Astrocyte (in vitro differentiated cells and primary cell): ENCODE results near the gene ANKH. TPM values are rescaled to one million over a fixed set of nuclear protein-coding genes. Genes with fewer than 3 reads are reported as not detected.

Experiments used
- DNase-seq: peaks from one replicate; pipeline ENCODE4 v3.0.0-alpha.2; 2010; ENCODE audit warnings: low read depth
- FAIRE-seq: peaks from 2 replicates; lab custom pipeline; 2011; peaks lifted over from hg19 to GRCh38; lab: Jason Lieb, UNC
- H2AFZ ChIP-seq: 2 replicates; pipeline ENCODE4 v1.6.0; 2012; ENCODE audit warnings: low read depth, low read length, inconsistent platforms
- H3K27ac ChIP-seq: 2 replicates; pipeline ENCODE4 v1.5.1; 2011; ENCODE audit warnings: low read depth, low read length, inconsistent platforms
- H3K27me3 ChIP-seq: 2 replicates; pipeline ENCODE4 v1.6.0; 2011; ENCODE audit warnings: low read length, inconsistent platforms; ENCODE audit not compliant: insufficient read depth
- H3K36me3 ChIP-seq: 2 replicates; pipeline ENCODE4 v1.5.1; 2011; ENCODE audit warnings: low read length, inconsistent platforms; ENCODE audit not compliant: insufficient read depth
- H3K4me1 ChIP-seq: 2 replicates; pipeline ENCODE4 v1.5.1; 2011; ENCODE audit warnings: low read length, inconsistent platforms; ENCODE audit not compliant: insufficient read depth
- H3K4me2 ChIP-seq: 2 replicates; pipeline ENCODE4 v1.6.0; 2012; ENCODE audit warnings: low read length, inconsistent platforms
- H3K4me3 ChIP-seq: 2 replicates; pipeline ENCODE4 v1.5.1; 2011; ENCODE audit warnings: low read depth, mild to moderate bottlenecking, low read length, inconsistent platforms; ENCODE audit not compliant: insufficient read depth
- H3K79me2 ChIP-seq: 2 replicates; pipeline ENCODE4 v1.6.0; 2012; ENCODE audit warnings: mild to moderate bottlenecking, low read length, inconsistent platforms; ENCODE audit not compliant: insufficient read depth
- H3K9ac ChIP-seq: 2 replicates; pipeline ENCODE4 v1.6.0; 2012; ENCODE audit warnings: mild to moderate bottlenecking, low read length, inconsistent platforms
- H3K9me3 ChIP-seq: 2 replicates; pipeline ENCODE4 v1.5.1; 2012; ENCODE audit warnings: low read depth, mild to moderate bottlenecking, low read length, inconsistent platforms; ENCODE audit not compliant: insufficient read depth
- H4K20me1 ChIP-seq: 2 replicates; pipeline ENCODE4 v1.6.0; 2012; ENCODE audit warnings: low read length, inconsistent platforms; ENCODE audit not compliant: insufficient read depth
- H3K27ac Mint-ChIP-seq: one replicate; pipeline ENCODE4 v1.8.0; 2021; ENCODE audit warnings: mild to moderate bottlenecking, mixed read lengths; ENCODE audit not compliant: unreplicated experiment
- H3K27me3 Mint-ChIP-seq: one replicate; pipeline ENCODE4 v1.8.0; 2021; ENCODE audit warnings: low read depth, mixed read lengths; ENCODE audit not compliant: unreplicated experiment
- H3K36me3 Mint-ChIP-seq: one replicate; pipeline ENCODE4 v1.8.0; 2021; ENCODE audit warnings: low read depth, mixed read lengths; ENCODE audit not compliant: unreplicated experiment
- H3K4me1 Mint-ChIP-seq: one replicate; pipeline ENCODE4 v1.8.0; 2021; ENCODE audit warnings: low read depth, mixed read lengths; ENCODE audit not compliant: unreplicated experiment
- H3K4me3 Mint-ChIP-seq: one replicate; pipeline ENCODE4 v1.8.0; 2021; ENCODE audit warnings: mild to moderate bottlenecking, moderate library complexity, mixed read lengths; ENCODE audit not compliant: unreplicated experiment
- H3K9me3 Mint-ChIP-seq: one replicate; pipeline ENCODE4 v1.8.0; 2021; ENCODE audit warnings: mild to moderate bottlenecking, mixed read lengths; ENCODE audit not compliant: unreplicated experiment
- EZH2 ChIP-seq: IDR thresholded peaks from 2 replicates; pipeline ENCODE4 v1.6.1; 2012; ENCODE audit warnings: mild to moderate bottlenecking, low read length, inconsistent platforms; ENCODE audit not compliant: insufficient read depth
- total RNA-seq: library from RNA; stranded (reverse); gene quantifications from 2 replicates; pipeline ENCODE4 v1.2.1, GENCODE V29; 2021
- TF ChIP-seq, protein P1 (sequence below): IDR thresholded peaks from 2 replicates; pipeline ENCODE4 v1.5.1; 2011; ENCODE audit warnings: low read depth, mild to moderate bottlenecking, inconsistent platforms, low read length, moderate library complexity; ENCODE audit not compliant: insufficient read depth

ANKH gene
- total RNA-seq, 1 donor from 2014 or later: 15.8 TPM

DNA sequence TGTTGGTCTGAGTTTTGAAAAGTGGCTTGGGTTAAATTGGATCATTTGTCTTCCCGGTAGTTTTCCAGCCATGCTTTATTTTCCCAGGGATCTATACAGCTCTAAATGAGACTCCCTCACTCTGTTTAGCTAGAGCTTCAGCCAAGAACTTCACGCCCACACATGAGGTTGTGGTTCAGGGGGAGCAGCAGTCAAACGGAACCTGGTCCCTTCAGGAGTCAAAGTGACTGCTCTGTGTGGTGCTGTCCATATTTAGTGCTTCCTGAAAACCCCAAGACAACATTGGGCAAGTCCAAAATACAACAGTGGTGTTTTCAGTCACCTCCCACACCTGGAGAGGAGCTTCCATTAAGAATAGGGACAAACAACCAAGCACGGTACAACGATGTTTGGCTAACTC, 90.5 kb downstream of the ANKH start:
- Mint-ChIP-seq H3K9me3 (peaks cover 3% of the 10 kb centered on the region), H3K27me3 (no peaks in the 10 kb centered on the region), H3K4me3 (no peak overlapping the region), H3K36me3 (peaks cover 7% of the 10 kb centered on the region), H3K27ac (no peak overlapping the region), H3K4me1 (peaks cover 14% of the 10 kb centered on the region)
- FAIRE-seq (no peak), DNase-seq (peak; percentile 70)
- H3K27ac ChIP-seq: no peak overlapping the region
- no peaks in the 10 kb centered on the region for H3K79me2 ChIP-seq
- no peaks in the 10 kb centered on the region for H3K4me1 ChIP-seq
- H4K20me1 ChIP-seq: no peaks in the 10 kb centered on the region
- H3K4me3 ChIP-seq: no peak overlapping the region
- H3K27me3 ChIP-seq: no peaks in the 10 kb centered on the region
- H3K36me3 ChIP-seq: no peaks in the 10 kb centered on the region
- H3K4me2 ChIP-seq: no peak overlapping the region
- H3K9ac ChIP-seq: no peak overlapping the region
- TF ChIP-seq, protein P1, sequence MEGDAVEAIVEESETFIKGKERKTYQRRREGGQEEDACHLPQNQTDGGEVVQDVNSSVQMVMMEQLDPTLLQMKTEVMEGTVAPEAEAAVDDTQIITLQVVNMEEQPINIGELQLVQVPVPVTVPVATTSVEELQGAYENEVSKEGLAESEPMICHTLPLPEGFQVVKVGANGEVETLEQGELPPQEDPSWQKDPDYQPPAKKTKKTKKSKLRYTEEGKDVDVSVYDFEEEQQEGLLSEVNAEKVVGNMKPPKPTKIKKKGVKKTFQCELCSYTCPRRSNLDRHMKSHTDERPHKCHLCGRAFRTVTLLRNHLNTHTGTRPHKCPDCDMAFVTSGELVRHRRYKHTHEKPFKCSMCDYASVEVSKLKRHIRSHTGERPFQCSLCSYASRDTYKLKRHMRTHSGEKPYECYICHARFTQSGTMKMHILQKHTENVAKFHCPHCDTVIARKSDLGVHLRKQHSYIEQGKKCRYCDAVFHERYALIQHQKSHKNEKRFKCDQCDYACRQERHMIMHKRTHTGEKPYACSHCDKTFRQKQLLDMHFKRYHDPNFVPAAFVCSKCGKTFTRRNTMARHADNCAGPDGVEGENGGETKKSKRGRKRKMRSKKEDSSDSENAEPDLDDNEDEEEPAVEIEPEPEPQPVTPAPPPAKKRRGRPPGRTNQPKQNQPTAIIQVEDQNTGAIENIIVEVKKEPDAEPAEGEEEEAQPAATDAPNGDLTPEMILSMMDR: no peak
- no peak for TF ChIP-seq EZH2
- no peak overlapping the region for H2AFZ ChIP-seq
- H3K9me3 ChIP-seq: no peaks in the 10 kb centered on the region

DNA sequence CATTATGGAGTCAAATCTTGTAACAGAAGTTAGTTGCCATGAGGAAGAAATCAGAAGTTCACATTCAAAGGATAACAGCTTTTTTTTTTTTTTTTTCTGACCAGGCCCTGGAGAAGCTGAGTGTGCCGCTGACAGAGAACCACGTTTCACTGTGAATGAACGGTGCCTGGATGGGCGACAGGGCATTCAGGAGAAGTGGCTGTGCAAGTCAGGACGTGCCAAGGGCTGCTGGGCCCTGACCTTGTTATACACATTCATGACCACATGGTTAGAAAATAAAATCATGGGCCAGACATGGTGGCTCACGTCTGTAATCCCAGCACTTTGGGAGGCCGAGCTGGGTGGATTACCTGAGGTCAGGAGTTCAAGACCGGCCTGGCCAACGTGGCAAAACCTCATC, 91.6 kb downstream of the ANKH start:
- FAIRE-seq (no peak), DNase-seq (no peak)
- Histone ChIP-seq H3K9ac (no peak overlapping the region), H3K36me3 (no peaks in the 10 kb centered on the region), H3K9me3 (no peaks in the 10 kb centered on the region), H3K27ac (no peak overlapping the region), H4K20me1 (no peaks in the 10 kb centered on the region), H3K79me2 (no peaks in the 10 kb centered on the region), H3K27me3 (no peaks in the 10 kb centered on the region), H3K4me2 (no peak overlapping the region), H3K4me1 (no peaks in the 10 kb centered on the region), H3K4me3 (no peak overlapping the region), H2AFZ (no peak overlapping the region)
- peaks cover 3% of the 10 kb centered on the region for H3K9me3 Mint-ChIP-seq
- H3K4me1 Mint-ChIP-seq: peaks cover 22% of the 10 kb centered on the region
- no peaks in the 10 kb centered on the region for H3K27me3 Mint-ChIP-seq
- H3K4me3 Mint-ChIP-seq: no peak overlapping the region
- H3K36me3 Mint-ChIP-seq: peaks cover 7% of the 10 kb centered on the region
- TF ChIP-seq, protein P1: no peak
- TF ChIP-seq EZH2: no peak
- no peak overlapping the region for H3K27ac Mint-ChIP-seq

DNA sequence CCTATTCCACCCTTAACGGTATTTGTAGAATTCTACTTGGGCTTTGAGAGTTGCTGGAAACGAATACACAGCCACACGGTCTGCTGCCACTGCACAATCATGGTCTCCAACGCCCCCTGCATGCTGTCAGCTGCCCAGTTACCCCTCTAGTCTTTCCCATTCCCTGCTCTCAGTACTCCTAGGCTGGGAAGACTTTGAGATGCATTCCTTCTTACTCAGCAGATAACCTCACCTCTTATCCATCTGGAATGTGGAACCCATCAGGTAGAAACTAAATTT, 92.8 kb downstream of the ANKH start:
- DNase-seq (no peak), FAIRE-seq (no peak)
- Mint-ChIP-seq H3K36me3 (peaks cover 5% of the 10 kb centered on the region), H3K4me3 (peak overlapping the region; percentile 2), H3K9me3 (peaks cover under 1% of the 10 kb centered on the region), H3K27ac (no peak overlapping the region), H3K4me1 (peaks cover 22% of the 10 kb centered on the region), H3K27me3 (no peaks in the 10 kb centered on the region)
- H3K9me3 ChIP-seq: no peaks in the 10 kb centered on the region
- H3K4me3 ChIP-seq: no peak overlapping the region
- no peaks in the 10 kb centered on the region for H4K20me1 ChIP-seq
- no peak overlapping the region for H3K4me2 ChIP-seq
- no peaks in the 10 kb centered on the region for H3K27me3 ChIP-seq
- no peak overlapping the region for H3K27ac ChIP-seq
- no peaks in the 10 kb centered on the region for H3K4me1 ChIP-seq
- no peaks in the 10 kb centered on the region for H3K79me2 ChIP-seq
- no peaks in the 10 kb centered on the region for H3K36me3 ChIP-seq
- no peak for TF ChIP-seq EZH2
- TF ChIP-seq, protein P1: no peak
- no peak overlapping the region for H2AFZ ChIP-seq
- no peak overlapping the region for H3K9ac ChIP-seq
